OCI-LY3 (cell line): ENCODE results near the gene LDLR.

Source experiments
- CTCF ChIP-seq: fragments of 200-600, 300-600 bp; sonication (generic); IDR thresholded peaks from 2 replicates; pipeline ENCODE4 v1.5.1; 2014; ENCODE audit warnings: antibody characterized with exemption, low read length, low read depth
- EZH2phosphoT487 ChIP-seq: fragments of 200-600 bp; shearing (Covaris generic); IDR thresholded peaks from 2 replicates; pipeline ENCODE4 v1.6.1; 2018; ENCODE audit warnings: antibody characterized with exemption, mixed run types, low read depth

DNA sequence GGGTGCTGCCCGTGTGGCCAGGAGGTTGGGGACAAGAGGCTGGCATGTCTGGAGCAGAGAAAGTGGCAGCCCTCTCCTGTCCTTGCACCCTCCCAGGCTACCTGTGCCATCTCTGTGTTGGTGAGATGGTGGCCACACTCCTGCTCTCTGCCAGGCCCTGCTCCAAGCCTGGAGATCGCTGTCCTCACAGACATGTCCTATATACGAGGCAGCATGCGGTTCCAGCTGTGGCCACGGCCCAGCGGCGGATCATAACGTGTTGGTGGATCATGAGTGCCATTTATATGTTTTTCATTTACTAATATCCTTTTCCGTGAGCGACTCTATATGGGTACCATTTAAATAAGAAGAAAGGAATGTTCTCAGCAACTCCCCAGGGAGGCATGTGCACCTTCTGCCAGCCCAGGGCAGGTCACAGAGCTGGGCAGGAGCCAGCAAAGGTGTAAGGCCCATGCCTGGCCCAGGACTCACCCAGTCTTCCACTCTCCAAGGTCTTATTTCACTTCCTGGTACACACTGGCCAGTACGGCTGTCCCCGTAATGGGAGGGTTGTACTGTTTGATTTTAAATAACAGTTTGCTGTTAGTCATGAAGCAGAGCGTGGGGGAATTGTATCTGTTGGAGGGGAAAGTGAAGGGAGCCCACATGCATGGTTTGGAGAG is 47.2 kb upstream of the LDLR start:
- TF ChIP-seq CTCF, result no peak
- TF ChIP-seq EZH2phosphoT487, result no peak
